ENCODE data around the gene FCN2. TPM values are rescaled to one million over a fixed set of nuclear protein-coding genes. Genes with fewer than 3 reads are reported as not detected.

FCN2 gene
- polyA plus RNA-seq, 2 of the 4 experiments (the other 2 are of a cell fraction) = not detected

DNA sequence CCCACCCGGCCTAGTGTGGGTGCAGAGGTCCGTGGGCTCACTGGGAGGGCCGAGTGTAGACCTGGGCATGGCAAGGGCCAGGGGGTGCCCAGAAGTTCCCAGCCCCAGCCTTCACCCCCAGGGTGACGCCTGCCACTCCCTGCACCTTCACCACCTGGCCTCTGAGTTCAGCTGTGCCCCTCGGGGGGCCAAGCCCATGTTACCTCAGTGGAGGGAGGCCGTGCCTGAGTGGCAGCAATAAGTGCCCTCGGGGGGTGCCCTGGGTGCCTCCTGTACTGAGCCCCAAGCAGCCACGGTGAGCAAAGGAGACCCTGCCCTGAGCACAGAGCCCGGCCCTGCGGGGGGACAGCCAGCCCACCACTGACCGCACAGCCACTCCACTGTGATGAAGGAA is 10.3 kb upstream of the FCN2 start:
- H3K9me3 ChIP-seq = no peaks in the 10 kb centered on the region
- CTCF ChIA-PET = interaction anchor here (1.8 kb wide), 1 partner anchor 10 kb away, joined by 4 read pairs; the partner anchor contains the start of gene FCN2
- H3K4me1 ChIP-seq = no peaks in the 10 kb centered on the region
- H3K27ac ChIP-seq = no peak overlapping the region
- TF ChIP-seq USF2 (IDR thresholded peaks at IDR 0.05) (no peak), EP300 (IDR thresholded peaks at IDR 0.05) (no peak), ESRRA (IDR thresholded peaks at IDR 0.05; ENCODE audit: borderline replicate concordance, low read length) (no peak), RARB (CRISPR knock-in tag; IDR thresholded peaks at IDR 0.05) (no peak), SREBF2 (IDR thresholded peaks at IDR 0.05) (no peak)
- TF ChIP-seq, protein P1, sequence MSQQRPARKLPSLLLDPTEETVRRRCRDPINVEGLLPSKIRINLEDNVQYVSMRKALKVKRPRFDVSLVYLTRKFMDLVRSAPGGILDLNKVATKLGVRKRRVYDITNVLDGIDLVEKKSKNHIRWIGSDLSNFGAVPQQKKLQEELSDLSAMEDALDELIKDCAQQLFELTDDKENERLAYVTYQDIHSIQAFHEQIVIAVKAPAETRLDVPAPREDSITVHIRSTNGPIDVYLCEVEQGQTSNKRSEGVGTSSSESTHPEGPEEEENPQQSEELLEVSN (IDR thresholded peaks at IDR 0.05; ENCODE audit: borderline replicate concordance, low read depth) = no peak
- ATAC-seq = no peak
- FAIRE-seq = no peak
- 83% methylated on average over 2 of the region's 11 CpGs for WGBS (ENCODE audit: missing lambda C conversion rate)
- POLR2A ChIA-PET = no interaction called here
- H3K4me2 ChIP-seq = no peak overlapping the region
- no peak overlapping the region for H3K4me3 ChIP-seq
- no peak for DNase-seq (ENCODE audit: low read depth in 1 of 2, low spot score in 1 of 2)

GRCh38 chr9:134870746-134871662 is 9.6 kb upstream of the FCN2 start:
- POLR2A ChIA-PET = no interaction called here
- CTCF ChIA-PET = interaction anchor here (1.3 to 1.8 kb wide), 2 partner anchors 10 to 15 kb away, joined by 4 read pairs; partner anchors contain the start of gene FCN2

DNA sequence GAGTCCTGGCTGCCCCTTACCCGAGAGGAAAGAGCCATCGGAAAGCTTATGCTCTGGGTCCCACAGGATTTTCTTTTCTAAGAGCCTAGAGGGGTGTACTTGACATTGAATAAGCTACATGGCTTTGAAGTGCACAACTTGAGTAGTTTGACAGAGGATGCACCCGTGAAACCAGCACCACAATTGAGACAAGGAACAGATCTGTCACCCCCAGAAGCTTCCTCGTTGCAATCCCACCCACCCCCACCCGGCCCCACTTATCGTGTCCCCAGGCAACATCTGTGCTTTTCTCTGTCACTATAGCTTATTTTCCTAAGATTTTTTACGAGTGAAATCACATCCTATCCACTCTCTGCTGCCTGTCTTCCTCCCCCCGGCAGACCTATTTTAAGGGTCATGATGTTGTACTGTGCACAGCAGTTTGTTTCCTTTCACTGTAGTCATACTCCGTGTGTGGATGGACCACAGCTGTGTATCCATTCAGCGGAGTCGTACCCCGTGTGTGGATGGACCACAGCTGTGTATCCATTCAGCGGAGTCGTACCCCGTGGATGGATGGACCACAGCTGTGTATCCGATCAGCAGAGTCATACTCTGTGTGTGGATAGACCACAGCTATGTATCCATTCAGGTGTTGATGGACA is 8.8 kb upstream of the FCN2 start:
- DNase-seq (ENCODE audit: low read depth in 1 of 2, low spot score in 1 of 2) (no peak), FAIRE-seq (no peak), ATAC-seq (no peak; a peak in 1 of 6 replicates)
- Histone ChIP-seq H3K4me1 (no peaks in the 10 kb centered on the region), H3K9me3 (no peaks in the 10 kb centered on the region), H3K4me3 (no peak overlapping the region), H3K27ac (no peak overlapping the region), H3K4me2 (no peak overlapping the region)
- 50% methylated on average over 16 of the region's 16 CpGs for WGBS (ENCODE audit: missing lambda C conversion rate)
- TF ChIP-seq EHMT2 (IDR thresholded peaks at IDR 0.05; ENCODE audit: low read depth) (no peak), HDAC2 (IDR thresholded peaks at IDR 0.05) (no peak), RFX5 (IDR thresholded peaks at IDR 0.05) (no peak), ZSCAN20 (CRISPR knock-in tag; IDR thresholded peaks at IDR 0.05) (no peak), TP53 (CRISPR knock-in tag; IDR thresholded peaks at IDR 0.05) (no peak), ZC3H11A (IDR thresholded peaks at IDR 0.05) (no peak), MAFK (IDR thresholded peaks at IDR 0.05; ENCODE audit: partially characterized antibody) (no peak), NFE2L2 (conservative IDR thresholded peaks at IDR 0.05; ENCODE audit: low read length) (no peak), POLR2A (IDR thresholded peaks at IDR 0.05; ENCODE audit: low read length) (no peak)
- TF ChIP-seq, protein P2, sequence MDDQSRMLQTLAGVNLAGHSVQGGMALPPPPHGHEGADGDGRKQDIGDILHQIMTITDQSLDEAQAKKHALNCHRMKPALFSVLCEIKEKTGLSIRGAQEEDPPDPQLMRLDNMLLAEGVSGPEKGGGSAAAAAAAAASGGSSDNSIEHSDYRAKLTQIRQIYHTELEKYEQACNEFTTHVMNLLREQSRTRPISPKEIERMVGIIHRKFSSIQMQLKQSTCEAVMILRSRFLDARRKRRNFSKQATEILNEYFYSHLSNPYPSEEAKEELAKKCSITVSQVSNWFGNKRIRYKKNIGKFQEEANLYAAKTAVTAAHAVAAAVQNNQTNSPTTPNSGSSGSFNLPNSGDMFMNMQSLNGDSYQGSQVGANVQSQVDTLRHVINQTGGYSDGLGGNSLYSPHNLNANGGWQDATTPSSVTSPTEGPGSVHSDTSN (IDR thresholded peaks at IDR 0.05) = no peak
- TF ChIP-seq, protein P3, sequence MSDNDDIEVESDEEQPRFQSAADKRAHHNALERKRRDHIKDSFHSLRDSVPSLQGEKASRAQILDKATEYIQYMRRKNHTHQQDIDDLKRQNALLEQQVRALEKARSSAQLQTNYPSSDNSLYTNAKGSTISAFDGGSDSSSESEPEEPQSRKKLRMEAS (IDR thresholded peaks at IDR 0.05) = no peak
- POLR2A ChIA-PET = no interaction called here
- CTCF ChIA-PET = interaction anchor here (1.3 to 1.8 kb wide), 2 partner anchors 9 to 16 kb away, joined by 4 read pairs; partner anchors contain the start of gene FCN2

More at GRCh38 chr9:134870746-134871662, 9.6 kb upstream of the FCN2 start:
- no peaks in the 10 kb centered on the region for H3K9me3 ChIP-seq
- H3K4me3 ChIP-seq = no peak overlapping the region
- no peaks in the 10 kb centered on the region for H3K4me1 ChIP-seq
- H3K4me2 ChIP-seq = no peak overlapping the region
- ATAC-seq (no peak), FAIRE-seq (no peak), DNase-seq (ENCODE audit: low read depth in 1 of 2, low spot score in 1 of 2) (no peak)
- no peak overlapping the region for H3K27ac ChIP-seq
- TF ChIP-seq CBX8 (IDR thresholded peaks at IDR 0.05) (no peak), CBX2 (IDR thresholded peaks at IDR 0.05; ENCODE audit: borderline replicate concordance, low read depth) (no peak), RARB (CRISPR knock-in tag; IDR thresholded peaks at IDR 0.05) (no peak), MYC (IDR thresholded peaks at IDR 0.05; ENCODE audit: borderline replicate concordance, low read length) (no peak), TFCP2L1 (CRISPR knock-in tag; IDR thresholded peaks at IDR 0.05) (no peak), ELK1 (IDR thresholded peaks at IDR 0.05; ENCODE audit: low read depth, low read length) (no peak), KDM5A (IDR thresholded peaks at IDR 0.05) (no peak), POLR2A (IDR thresholded peaks at IDR 0.05; ENCODE audit: low read length) (no peak), FOSB (CRISPR knock-in tag; IDR thresholded peaks at IDR 0.05) (no peak), HES2 (IDR thresholded peaks at IDR 0.05) (no peak), JUNB (IDR thresholded peaks at IDR 0.05) (no peak), CHD2 (IDR thresholded peaks at IDR 0.05; ENCODE audit: low read length, partially characterized antibody) (no peak), EP300 (IDR thresholded peaks at IDR 0.05) (no peak), CEBPB (IDR thresholded peaks at IDR 0.05) (no peak)
- TF ChIP-seq, protein P1 (IDR thresholded peaks at IDR 0.05; ENCODE audit: borderline replicate concordance, low read depth) = no peak
- WGBS (ENCODE audit: missing lambda C conversion rate) = 58% methylated on average over 29 of the region's 30 CpGs

Measured in A549 (cell line).